Sigmoid colon (tissue), 7 donors: ENCODE data around the gene PIGB. TPM values are rescaled to one million over a fixed set of nuclear protein-coding genes. Genes with fewer than 3 reads are reported as not detected.
"Not testable (repeated sequence)": the region's sequence is repeated elsewhere in the genome, so short reads cannot be mapped to it uniquely, and the experiment has no call there.

ENCODE experiments used
- DNase-seq: peaks from one replicate; pipeline ENCODE4 v3.0.0-alpha.2; 2019
- H3K27ac ChIP-seq, 4 donors: fragments of 200-600 bp; sonication (generic); one replicate each; pipeline ENCODE4 v1.5.1; 2016 to 2019; ENCODE audit warnings: mild to moderate bottlenecking in 1 of 4
- H3K27me3 ChIP-seq, 3 donors: fragments of 200-600 bp; sonication (generic); one replicate each; pipeline ENCODE4 v1.5.1; 2019; ENCODE audit warnings: mild to moderate bottlenecking in 1 of 3
- H3K36me3 ChIP-seq, 4 donors: fragments of 200-600 bp; sonication (generic); one replicate each; pipeline ENCODE4 v1.5.1; 2016 to 2019
- H3K4me1 ChIP-seq, 4 donors: fragments of 200-600 bp; sonication (generic); one replicate each; pipeline ENCODE4 v1.5.1; 2017 to 2019
- H3K4me3 ChIP-seq, 4 donors: fragments of 200-600 bp; sonication (generic); one replicate each; pipeline ENCODE4 v1.5.1; 2017 to 2019; ENCODE audit warnings: mild to moderate bottlenecking in 2 of 4, moderate library complexity in 1 of 4
- H3K9me3 ChIP-seq, 4 donors: fragments of 200-600 bp in 3 of 4; sonication (generic) in 3 of 4; one replicate each; pipeline versions ENCODE4 v1.5.1 to v1.6.1; 2013 to 2019
- EP300 ChIP-seq, 4 donors: sonication (generic); formaldehyde crosslinking; IDR thresholded peaks; one replicate each; pipeline ENCODE4 v1.6.1; 2017; ENCODE audit warnings: antibody characterized with exemption in 4 of 4
- POLR2A ChIP-seq, 2 donors: fragments of 450-650 bp; IDR thresholded peaks; one replicate each; pipeline ENCODE4 v1.6.1; 2016; ENCODE audit warnings: antibody characterized with exemption in 2 of 2, mild to moderate bottlenecking in 2 of 2, moderate library complexity in 2 of 2
- POLR2AphosphoS5 ChIP-seq, 4 donors: sonication (generic); formaldehyde crosslinking; IDR thresholded peaks; one replicate each; pipeline ENCODE4 v1.6.1; 2017; ENCODE audit warnings: antibody characterized with exemption in 4 of 4
- WGBS, 2 donors: extraction: QIAGEN DNeasy Blood & Tissue Kit; methylation state at CpG; one replicate each; pipeline ENCODE4 v1.1.7; 2013; 5-methylcytosine and 5-hydroxymethylcytosine counted together
- intact Hi-C: fragments of 100-400 bp; cut with DNase I; formaldehyde crosslinking; loops from one replicate; pipeline ENCODE4 v1.15.1; 2023
- polyA plus RNA-seq, 3 donors: library from polyadenylated mRNA; stranded (reverse); fragments of 200-250 nt; gene quantifications; one replicate each; pipeline ENCODE4 v1.2.3, GENCODE V29; 2013
- total RNA-seq, 4 donors: library from RNA; depleted of rRNA; stranded (reverse); fragments of >200 nt; gene quantifications; one replicate each; pipeline ENCODE4 v1.1.0, GENCODE V29; 2016
- TF ChIP-seq, protein P1 (sequence below), 4 experiments: fragments of 450-650 bp in 3 of 4; fragments of 200-600 bp in 1 of 4; IDR thresholded peaks; one replicate each; pipeline ENCODE4 v1.5.1; 2016 to 2019; ENCODE audit warnings: antibody characterized with exemption in 4 of 4, mild to moderate bottlenecking in 3 of 4, moderate library complexity in 2 of 4
- donor health status: healthy with polysubstance abuse.
- donor health status: Bipolar disorder and iron deficiency.
- donor health status: healthy.

The PIGB gene
- total and polyA plus RNA-seq, 7 donors: 3.9 to 13.6 (median 6.3) TPM

DNA sequence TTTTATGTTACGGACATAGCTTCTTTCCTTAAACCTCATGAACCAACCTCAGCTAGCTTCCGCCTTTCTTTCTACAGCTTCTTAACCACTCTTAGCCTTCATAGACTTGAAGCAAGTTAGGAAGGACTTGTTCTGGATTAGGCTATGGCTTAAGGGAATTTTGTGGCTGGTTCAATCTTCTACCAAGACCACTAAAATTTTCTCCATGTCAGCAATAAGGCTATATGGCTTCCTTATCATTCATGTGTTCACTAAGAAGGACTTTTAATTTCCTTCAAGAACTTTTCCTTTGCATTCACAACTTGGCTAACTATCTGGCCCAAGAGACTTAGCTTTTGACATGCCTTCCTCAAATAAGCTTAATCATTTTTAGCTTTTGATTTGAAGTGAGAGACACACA, 64.7 kb downstream of the PIGB start:
- no peak overlapping the region for H3K4me3 ChIP-seq
- TF ChIP-seq, protein P1, sequence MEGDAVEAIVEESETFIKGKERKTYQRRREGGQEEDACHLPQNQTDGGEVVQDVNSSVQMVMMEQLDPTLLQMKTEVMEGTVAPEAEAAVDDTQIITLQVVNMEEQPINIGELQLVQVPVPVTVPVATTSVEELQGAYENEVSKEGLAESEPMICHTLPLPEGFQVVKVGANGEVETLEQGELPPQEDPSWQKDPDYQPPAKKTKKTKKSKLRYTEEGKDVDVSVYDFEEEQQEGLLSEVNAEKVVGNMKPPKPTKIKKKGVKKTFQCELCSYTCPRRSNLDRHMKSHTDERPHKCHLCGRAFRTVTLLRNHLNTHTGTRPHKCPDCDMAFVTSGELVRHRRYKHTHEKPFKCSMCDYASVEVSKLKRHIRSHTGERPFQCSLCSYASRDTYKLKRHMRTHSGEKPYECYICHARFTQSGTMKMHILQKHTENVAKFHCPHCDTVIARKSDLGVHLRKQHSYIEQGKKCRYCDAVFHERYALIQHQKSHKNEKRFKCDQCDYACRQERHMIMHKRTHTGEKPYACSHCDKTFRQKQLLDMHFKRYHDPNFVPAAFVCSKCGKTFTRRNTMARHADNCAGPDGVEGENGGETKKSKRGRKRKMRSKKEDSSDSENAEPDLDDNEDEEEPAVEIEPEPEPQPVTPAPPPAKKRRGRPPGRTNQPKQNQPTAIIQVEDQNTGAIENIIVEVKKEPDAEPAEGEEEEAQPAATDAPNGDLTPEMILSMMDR (IDR thresholded peaks at IDR 0.05): no peak
- TF ChIP-seq EP300 (IDR thresholded peaks at IDR 0.05): no peak
- TF ChIP-seq POLR2AphosphoS5 (IDR thresholded peaks at IDR 0.05): no peak
- TF ChIP-seq POLR2A (IDR thresholded peaks at IDR 0.05): no peak

DNA sequence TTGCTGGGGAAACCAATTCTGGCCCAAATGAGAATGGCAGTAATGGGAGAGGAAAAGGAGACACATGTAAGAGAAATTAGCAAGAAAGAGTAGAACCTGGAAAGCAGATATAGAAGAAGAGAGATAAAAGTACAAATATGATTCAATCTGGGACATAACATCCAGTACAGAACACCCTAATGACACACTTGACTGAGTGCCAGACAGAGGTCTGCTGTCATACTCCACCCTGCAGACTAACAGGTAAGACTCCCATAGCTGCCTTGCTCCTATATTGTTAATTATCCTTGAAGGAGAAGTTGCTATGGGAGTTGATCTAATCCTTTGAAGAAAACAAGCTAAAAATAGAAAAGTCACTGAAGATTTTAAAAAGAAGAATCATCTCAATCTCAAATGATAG, 68.0 kb downstream of the PIGB start:
- TF ChIP-seq POLR2A (IDR thresholded peaks at IDR 0.05): no peak
- TF ChIP-seq POLR2AphosphoS5 (IDR thresholded peaks at IDR 0.05): no peak
- H3K27ac ChIP-seq: no peak overlapping the region
- H3K4me3 ChIP-seq: no peak overlapping the region
- H3K9me3 ChIP-seq: no peaks in the 10 kb centered on the region
- H3K36me3 ChIP-seq: peaks cover 0 to 54% (median 16%) of the 10 kb centered on the region in 4 donors
- no peaks in the 10 kb centered on the region for H3K4me1 ChIP-seq
- intact Hi-C loops: no loop called here
- H3K27me3 ChIP-seq: no peaks in the 10 kb centered on the region
- DNase-seq: no peak

More for the DNA sequence above, 64.7 kb downstream of the PIGB start:
- 98 to 100% methylated on average over 2 of the region's 2 CpGs for WGBS, 2 donors
- H3K9me3 ChIP-seq: no peaks in the 10 kb centered on the region
- peaks cover 10 to 67% (median 18%) of the 10 kb centered on the region in 4 donors for H3K36me3 ChIP-seq
- intact Hi-C loops: no loop called here
- H3K27me3 ChIP-seq: no peaks in the 10 kb centered on the region
- DNase-seq: no peak
- H3K27ac ChIP-seq: no peak overlapping the region
- no peaks in the 10 kb centered on the region for H3K4me1 ChIP-seq

DNA sequence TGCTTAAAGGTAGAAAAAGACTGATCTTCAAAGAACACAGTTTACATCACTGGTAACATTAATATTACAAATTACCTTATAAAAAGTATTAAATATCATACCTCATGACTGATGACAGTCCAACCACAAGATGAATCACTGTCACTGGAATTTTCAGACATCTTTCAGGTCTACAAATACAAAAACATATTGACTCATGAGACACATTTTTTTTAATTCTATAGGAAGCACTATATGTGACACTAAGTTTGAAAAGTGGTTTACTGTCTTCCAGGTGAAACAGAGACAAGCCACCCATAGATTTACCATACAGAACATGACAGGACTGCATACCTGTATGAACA, 70.2 kb downstream of the PIGB start:
- TF ChIP-seq, protein P1 (IDR thresholded peaks at IDR 0.05): no peak
- TF ChIP-seq POLR2AphosphoS5 (IDR thresholded peaks at IDR 0.05) (no peak), POLR2A (IDR thresholded peaks at IDR 0.05) (no peak), EP300 (IDR thresholded peaks at IDR 0.05) (no peak)
- DNase-seq: no peak

DNA sequence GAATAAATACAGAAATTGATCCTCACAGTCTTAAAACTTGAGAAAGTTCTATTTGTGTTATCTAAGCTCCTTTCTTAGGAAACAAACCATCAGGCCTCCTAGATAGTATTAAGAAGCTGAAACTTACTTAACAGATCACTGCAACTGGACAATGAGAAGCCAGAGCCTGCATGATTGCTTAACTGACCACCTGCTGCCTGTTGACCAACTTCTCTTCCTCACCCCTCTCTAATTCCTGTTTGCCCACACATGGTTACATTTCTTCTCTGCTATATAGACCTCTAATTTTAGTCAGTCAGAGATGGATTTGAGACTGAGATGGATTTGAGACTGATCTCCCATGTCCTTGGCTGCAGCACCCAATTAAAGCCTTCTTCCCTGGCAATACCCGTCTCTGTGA, 75.7 kb downstream of the PIGB start:
- WGBS, 2 donors: 95 to 98% methylated on average over 1 of the region's 1 CpG
- Histone ChIP-seq H3K4me3 (no peak overlapping the region), H3K4me1 (no peaks in the 10 kb centered on the region), H3K36me3 (no peaks in the 10 kb centered on the region), H3K27me3 (no peaks in the 10 kb centered on the region), H3K9me3 (no peaks in the 10 kb centered on the region), H3K27ac (no peak overlapping the region)
- no peak for TF ChIP-seq POLR2A (IDR thresholded peaks at IDR 0.05)
- TF ChIP-seq POLR2AphosphoS5 (IDR thresholded peaks at IDR 0.05): no peak
- no peak for TF ChIP-seq EP300 (IDR thresholded peaks at IDR 0.05)
- intact Hi-C loops: no loop called here
- DNase-seq: no peak

More for the DNA sequence above, 70.2 kb downstream of the PIGB start:
- no peaks in the 10 kb centered on the region for H3K9me3 ChIP-seq
- H3K4me1 ChIP-seq: no peaks in the 10 kb centered on the region
- intact Hi-C loops: no loop called here
- no peak overlapping the region for H3K4me3 ChIP-seq
- no peak overlapping the region for H3K27ac ChIP-seq
- H3K36me3 ChIP-seq: peaks cover 0 to 37% (median 4%) of the 10 kb centered on the region in 4 donors
- H3K27me3 ChIP-seq: no peaks in the 10 kb centered on the region

DNA sequence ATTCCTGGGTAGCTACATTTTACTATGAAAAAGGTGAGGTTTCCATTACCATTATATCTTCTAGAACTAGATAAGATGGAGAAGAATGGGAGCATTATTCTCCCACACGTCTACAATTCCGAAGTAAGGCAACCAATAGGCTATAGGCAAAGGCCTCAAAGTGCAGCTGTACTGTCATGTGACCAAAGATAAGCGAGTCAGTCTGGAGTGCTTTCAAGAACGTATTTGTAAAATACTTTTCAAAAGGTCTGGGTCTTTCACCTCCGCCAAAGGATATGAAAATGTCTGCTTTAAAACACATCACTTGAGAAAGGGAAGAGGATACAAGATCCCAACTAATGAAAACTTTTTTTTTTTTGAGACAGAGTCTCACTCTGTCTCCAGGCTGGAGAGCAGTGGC, 79.2 kb downstream of the PIGB start:
- no peaks in the 10 kb centered on the region for H3K27me3 ChIP-seq
- no peaks in the 10 kb centered on the region for H3K9me3 ChIP-seq
- intact Hi-C loops: no loop called here
- H3K36me3 ChIP-seq: no peaks in the 10 kb centered on the region
- 97 to 98% methylated on average over 5 of the region's 5 CpGs for WGBS, 2 donors
- DNase-seq: no peak
- no peak for TF ChIP-seq POLR2A (IDR thresholded peaks at IDR 0.05)
- TF ChIP-seq, protein P1 (IDR thresholded peaks at IDR 0.05): no peak
- no peak for TF ChIP-seq EP300 (IDR thresholded peaks at IDR 0.05)
- TF ChIP-seq POLR2AphosphoS5 (IDR thresholded peaks at IDR 0.05): no peak
- no peak overlapping the region for H3K4me3 ChIP-seq
- peaks cover 0 to 10% (median 9%) of the 10 kb centered on the region in 4 donors for H3K4me1 ChIP-seq
- H3K27ac ChIP-seq: no peak overlapping the region

DNA sequence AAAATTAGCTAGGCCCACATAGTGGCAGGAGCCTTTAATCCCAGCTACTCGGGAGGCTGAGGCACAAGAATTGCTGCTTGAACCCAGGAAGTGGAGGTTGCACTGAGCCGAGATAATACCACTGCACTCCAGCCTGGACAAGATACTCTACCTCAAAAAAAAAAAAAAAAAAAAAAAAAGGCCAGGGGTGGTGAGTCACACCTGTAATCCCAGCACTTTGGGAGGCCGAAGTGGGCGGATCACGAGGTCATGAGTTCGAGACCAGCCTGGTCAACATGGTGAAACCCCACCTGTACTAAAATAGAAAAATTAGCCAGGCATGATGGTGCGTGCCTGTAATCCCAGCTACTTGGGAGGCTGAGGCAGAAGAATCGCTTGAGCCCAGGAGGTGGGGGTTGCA, 81.0 kb downstream of the PIGB start:
- H3K36me3 ChIP-seq, H3K9me3 ChIP-seq, H3K27ac ChIP-seq, DNase-seq, H3K27me3 ChIP-seq, intact Hi-C loops, H3K4me3 ChIP-seq: not testable (repeated sequence)
- WGBS, 2 donors: 91 to 97% methylated on average over 8 of the region's 8 CpGs
- peaks cover 0 to 26% (median 25%) of the 10 kb centered on the region in 4 donors for H3K4me1 ChIP-seq
